Measurements from ENCODE around the gene PCBD2.

Gene PCBD2

GRCh38 chr5:134957920-134958608, 53.1 kb downstream of the PCBD2 start:
- Mint-ChIP-seq H3K36me3 (ENCODE audit: low read depth) (peaks cover 20% of the 10 kb centered on the region), H3K4me1 (ENCODE audit: low read depth) (peaks cover 3% of the 10 kb centered on the region), H3K27me3 (ENCODE audit: low read depth) (no peaks in the 10 kb centered on the region), H3K9me3 (peaks cover 13% of the 10 kb centered on the region), H3K4me3 (no peak overlapping the region), H3K27ac (no peak overlapping the region)
- DNase-seq (ENCODE audit: low spot score) = no peak

- H3K4me1 Mint-ChIP-seq (ENCODE audit: low read depth) = peaks cover 6% of the 10 kb centered on the region
- no peak overlapping the region for H3K4me3 Mint-ChIP-seq
- H3K9me3 Mint-ChIP-seq = peaks cover 13% of the 10 kb centered on the region
- H3K27me3 Mint-ChIP-seq (ENCODE audit: low read depth) = no peaks in the 10 kb centered on the region
- no peak overlapping the region for H3K27ac Mint-ChIP-seq
- no peak for DNase-seq (ENCODE audit: low spot score)
- H3K36me3 Mint-ChIP-seq (ENCODE audit: low read depth) = peaks cover 20% of the 10 kb centered on the region
Observed at GRCh38 chr5:134958755-134959154, 53.8 kb downstream of the PCBD2 start.

GRCh38 chr5:134963098-134963497, 58.2 kb downstream of the PCBD2 start:
- Mint-ChIP-seq H3K4me3 (no peak overlapping the region), H3K4me1 (ENCODE audit: low read depth) (peaks cover 29% of the 10 kb centered on the region), H3K27me3 (ENCODE audit: low read depth) (no peaks in the 10 kb centered on the region), H3K27ac (no peak overlapping the region), H3K36me3 (ENCODE audit: low read depth) (peaks cover 13% of the 10 kb centered on the region), H3K9me3 (no peaks in the 10 kb centered on the region)
- no peak for DNase-seq (ENCODE audit: low spot score)

GRCh38 chr5:134964359-134965270, 59.7 kb downstream of the PCBD2 start:
- peaks cover 9% of the 10 kb centered on the region for H3K36me3 Mint-ChIP-seq (ENCODE audit: low read depth)
- no peaks in the 10 kb centered on the region for H3K27me3 Mint-ChIP-seq (ENCODE audit: low read depth)
- peak overlapping the region; percentile 93 for H3K27ac Mint-ChIP-seq
- peak overlapping the region; percentile 76 for H3K4me3 Mint-ChIP-seq
- no peaks in the 10 kb centered on the region for H3K9me3 Mint-ChIP-seq
- DNase-seq (ENCODE audit: low spot score) = peak; percentile 19
- H3K4me1 Mint-ChIP-seq (ENCODE audit: low read depth) = peaks cover 26% of the 10 kb centered on the region

- DNase-seq (ENCODE audit: low spot score) = no peak
- peaks cover 9% of the 10 kb centered on the region for H3K36me3 Mint-ChIP-seq (ENCODE audit: low read depth)
- peak overlapping the region; percentile 35 for H3K4me3 Mint-ChIP-seq
- no peaks in the 10 kb centered on the region for H3K27me3 Mint-ChIP-seq (ENCODE audit: low read depth)
- no peaks in the 10 kb centered on the region for H3K9me3 Mint-ChIP-seq
- H3K4me1 Mint-ChIP-seq (ENCODE audit: low read depth) = peaks cover 26% of the 10 kb centered on the region
- H3K27ac Mint-ChIP-seq = peak overlapping the region; percentile 93
Observed at GRCh38 chr5:134965271-134965825, 60.4 kb downstream of the PCBD2 start.

- peaks cover 9% of the 10 kb centered on the region for H3K36me3 Mint-ChIP-seq (ENCODE audit: low read depth)
- H3K4me1 Mint-ChIP-seq (ENCODE audit: low read depth) = peaks cover 26% of the 10 kb centered on the region
- no peak for DNase-seq (ENCODE audit: low spot score)
- no peak within 1 kb of the TSS for H3K4me3 Mint-ChIP-seq
- no peak within 1 kb of the TSS for H3K27ac Mint-ChIP-seq
- H3K27me3 Mint-ChIP-seq (ENCODE audit: low read depth) = no peaks in the 10 kb centered on the region
- no peaks in the 10 kb centered on the region for H3K9me3 Mint-ChIP-seq
Observed at GRCh38 chr5:134967607-134968006, 62.7 kb downstream of the PCBD2 start, which contains the start of gene CATSPER3. Gene CATSPER3, plus strand, starts transcription at chr5:134967907. Its CDS starts 85 bp downstream, at chr5:134967992.

- H3K4me1 Mint-ChIP-seq (ENCODE audit: low read depth) = peaks cover 26% of the 10 kb centered on the region
- no peaks in the 10 kb centered on the region for H3K27me3 Mint-ChIP-seq (ENCODE audit: low read depth)
- H3K27ac Mint-ChIP-seq = no peak overlapping the region
- H3K36me3 Mint-ChIP-seq (ENCODE audit: low read depth) = peaks cover 9% of the 10 kb centered on the region
- H3K9me3 Mint-ChIP-seq = no peaks in the 10 kb centered on the region
- H3K4me3 Mint-ChIP-seq = no peak overlapping the region
- no peak for DNase-seq (ENCODE audit: low spot score)
Observed at GRCh38 chr5:134968055-134968454, 63.1 kb downstream of the PCBD2 start.

GRCh38 chr5:134969166-134969565, 64.2 kb downstream of the PCBD2 start:
- Mint-ChIP-seq H3K27ac (no peak overlapping the region), H3K4me1 (ENCODE audit: low read depth) (peaks cover 18% of the 10 kb centered on the region), H3K9me3 (no peaks in the 10 kb centered on the region), H3K27me3 (ENCODE audit: low read depth) (no peaks in the 10 kb centered on the region), H3K4me3 (no peak overlapping the region), H3K36me3 (ENCODE audit: low read depth) (peaks cover 8% of the 10 kb centered on the region)
- DNase-seq (ENCODE audit: low spot score) = no peak

GRCh38 chr5:134975078-134975715, 70.3 kb downstream of the PCBD2 start:
- no peaks in the 10 kb centered on the region for H3K4me1 Mint-ChIP-seq (ENCODE audit: low read depth)
- no peak for DNase-seq (ENCODE audit: low spot score)
- peaks cover 9% of the 10 kb centered on the region for H3K36me3 Mint-ChIP-seq (ENCODE audit: low read depth)
- no peak overlapping the region for H3K27ac Mint-ChIP-seq
- peaks cover 16% of the 10 kb centered on the region for H3K9me3 Mint-ChIP-seq
- no peaks in the 10 kb centered on the region for H3K27me3 Mint-ChIP-seq (ENCODE audit: low read depth)
- H3K4me3 Mint-ChIP-seq = no peak overlapping the region

- Mint-ChIP-seq H3K4me3 (no peak overlapping the region), H3K27me3 (ENCODE audit: low read depth) (no peaks in the 10 kb centered on the region), H3K4me1 (ENCODE audit: low read depth) (no peaks in the 10 kb centered on the region), H3K27ac (no peak overlapping the region), H3K9me3 (peaks cover 20% of the 10 kb centered on the region), H3K36me3 (ENCODE audit: low read depth) (peaks cover 9% of the 10 kb centered on the region)
- no peak for DNase-seq (ENCODE audit: low spot score)
Observed at GRCh38 chr5:134975843-134976242, 70.9 kb downstream of the PCBD2 start.

GRCh38 chr5:134976841-134977240, 71.9 kb downstream of the PCBD2 start:
- DNase-seq (ENCODE audit: low spot score) = no peak
- Mint-ChIP-seq H3K27ac (no peak overlapping the region), H3K9me3 (peaks cover 29% of the 10 kb centered on the region), H3K4me3 (no peak overlapping the region), H3K4me1 (ENCODE audit: low read depth) (no peaks in the 10 kb centered on the region), H3K27me3 (ENCODE audit: low read depth) (no peaks in the 10 kb centered on the region), H3K36me3 (ENCODE audit: low read depth) (peaks cover 12% of the 10 kb centered on the region)

GRCh38 chr5:134979416-134979815, 74.5 kb downstream of the PCBD2 start:
- Mint-ChIP-seq H3K27ac (no peak overlapping the region), H3K27me3 (ENCODE audit: low read depth) (no peaks in the 10 kb centered on the region), H3K36me3 (ENCODE audit: low read depth) (peaks cover 11% of the 10 kb centered on the region), H3K4me1 (ENCODE audit: low read depth) (no peaks in the 10 kb centered on the region), H3K9me3 (peaks cover 48% of the 10 kb centered on the region), H3K4me3 (no peak overlapping the region)
- no peak for DNase-seq (ENCODE audit: low spot score)

- no peak for DNase-seq (ENCODE audit: low spot score)
- H3K4me1 Mint-ChIP-seq (ENCODE audit: low read depth) = no peaks in the 10 kb centered on the region
- H3K27ac Mint-ChIP-seq = no peak overlapping the region
- H3K27me3 Mint-ChIP-seq (ENCODE audit: low read depth) = peaks cover 2% of the 10 kb centered on the region
- peaks cover 45% of the 10 kb centered on the region for H3K9me3 Mint-ChIP-seq
- H3K36me3 Mint-ChIP-seq (ENCODE audit: low read depth) = peaks cover 3% of the 10 kb centered on the region
- H3K4me3 Mint-ChIP-seq = no peak overlapping the region
Observed at GRCh38 chr5:134982230-134982629, 77.3 kb downstream of the PCBD2 start.
